Activated T-cell treated with anti-CD3 and anti-CD28 coated beads, Interleukin-2, amount 50 U/mL, for 72 hours (primary cell): ENCODE data around the gene ECEL1. TPM values are rescaled to one million over a fixed set of nuclear protein-coding genes. Genes with fewer than 3 reads are reported as not detected.
"Not testable (repeated sequence)": the region's sequence is repeated elsewhere in the genome, so short reads cannot be mapped to it uniquely, and the experiment has no call there.

ENCODE experiments used
- ATAC-seq, 2 donors: fragments of 150-1000 bp; cut with Tn5 transposase; replicated peaks in 1 of 2; 2 replicates each; pipeline ENCODE4 v1.10.0; 2021; ENCODE audit warnings: moderate library complexity in 2 of 2, mild to moderate bottlenecking in 1 of 2
- DNase-seq, 2 donors: peaks; one replicate each; pipeline ENCODE4 v3.0.0; 2021 to 2022; ENCODE audit warnings: mixed read lengths in 1 of 2
- H3K27ac Mint-ChIP-seq: one replicate; pipeline ENCODE4 v1.8.0; 2022; ENCODE audit warnings: mild to moderate bottlenecking, moderate library complexity, mixed read lengths
- H3K27me3 Mint-ChIP-seq: one replicate; pipeline ENCODE4 v1.8.0; 2022; ENCODE audit warnings: low read depth, mixed read lengths
- H3K36me3 Mint-ChIP-seq, 2 donors: one replicate each; pipeline ENCODE4 v1.8.0; 2022; ENCODE audit warnings: mixed read lengths in 2 of 2, mild to moderate bottlenecking in 1 of 2; ENCODE audit not compliant: insufficient read depth in 2 of 2
- H3K4me1 Mint-ChIP-seq: one replicate; pipeline ENCODE4 v1.8.0; 2022; ENCODE audit warnings: low read depth, mixed read lengths
- H3K4me3 Mint-ChIP-seq, 2 donors: one replicate each; pipeline ENCODE4 v1.8.0; 2022; ENCODE audit warnings: mild to moderate bottlenecking in 2 of 2, mixed read lengths in 2 of 2, moderate library complexity in 2 of 2
- H3K9me3 Mint-ChIP-seq, 2 donors: one replicate each; pipeline ENCODE4 v1.8.0; 2022; ENCODE audit warnings: mixed read lengths in 2 of 2
- total RNA-seq, 2 donors: library from RNA; stranded (reverse); gene quantifications; one replicate each; pipeline ENCODE4 v1.2.3, GENCODE V29; 2022

The ECEL1 gene
- total RNA-seq, 2 donors from 2014 or later = 1.8 to 2.5 TPM

DNA sequence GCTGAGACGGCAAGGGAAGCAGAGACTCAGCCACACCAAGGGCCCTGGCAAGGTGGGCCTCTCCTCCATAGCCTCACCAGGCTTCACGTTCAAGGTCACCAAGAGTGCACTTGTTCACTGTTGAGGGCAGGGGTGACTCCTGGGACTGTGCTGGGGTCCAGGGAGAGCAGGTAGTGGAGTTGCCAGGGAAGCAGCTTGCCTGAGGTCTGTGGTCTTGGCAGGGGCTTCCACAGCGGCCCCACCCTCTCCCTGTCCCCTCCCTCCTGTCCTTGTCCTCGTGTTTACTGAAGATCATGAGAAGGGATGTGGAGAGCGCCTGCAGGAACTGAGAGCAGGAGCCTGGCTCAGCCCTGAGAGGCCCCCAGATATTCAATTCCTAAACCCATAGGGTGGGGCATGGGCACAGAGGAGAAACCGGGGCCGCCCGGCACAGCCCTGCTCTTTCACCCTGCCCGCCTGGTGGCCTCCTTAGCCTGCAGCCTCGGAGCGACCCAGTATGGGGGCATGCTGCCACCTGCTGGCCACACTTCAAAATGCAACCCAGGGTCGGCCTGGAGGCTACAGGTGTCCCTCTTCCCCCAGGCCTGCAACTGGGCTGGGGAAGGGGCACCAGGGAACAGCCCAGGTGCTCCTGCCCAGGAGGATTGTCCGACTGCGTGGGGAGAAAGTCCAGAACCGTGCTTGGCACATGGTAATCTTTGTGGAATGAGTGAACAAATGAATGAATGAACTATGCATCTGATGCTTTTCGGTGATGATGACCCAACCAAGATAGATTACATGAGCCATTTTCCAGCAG is 47.2 kb downstream of the ECEL1 start:
- H3K9me3 Mint-ChIP-seq, H3K27ac Mint-ChIP-seq, H3K36me3 Mint-ChIP-seq, H3K4me3 Mint-ChIP-seq, H3K4me1 Mint-ChIP-seq, H3K27me3 Mint-ChIP-seq: not testable (repeated sequence)
- DNase-seq = peak; percentile 89 to 93
- peak; percentile 82 to 86 for ATAC-seq

DNA sequence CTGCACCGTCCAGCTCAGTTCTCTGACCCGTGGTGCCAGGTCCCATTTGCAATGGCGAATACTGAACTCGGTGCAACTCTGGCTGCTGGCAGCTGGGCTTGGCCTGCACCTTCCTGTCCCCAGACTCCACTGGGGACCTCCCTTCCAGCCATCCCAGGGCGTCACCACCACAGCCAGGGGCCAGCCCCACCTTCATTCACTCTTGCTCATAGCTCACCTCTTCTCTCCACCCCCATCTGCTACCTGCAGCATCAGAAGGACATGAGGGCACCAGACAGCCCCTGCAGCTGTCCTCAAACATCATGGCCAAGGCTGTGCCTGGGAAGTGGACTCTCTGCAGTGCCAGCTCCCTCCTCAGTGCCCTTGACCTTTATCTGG is 47.9 kb downstream of the ECEL1 start:
- H3K4me3 Mint-ChIP-seq = no peak overlapping the region
- no peaks in the 10 kb centered on the region for H3K9me3 Mint-ChIP-seq
- H3K27me3 Mint-ChIP-seq = no peaks in the 10 kb centered on the region
- H3K36me3 Mint-ChIP-seq = no peaks in the 10 kb centered on the region
- peak; percentile 2 for ATAC-seq
- peaks cover 10% of the 10 kb centered on the region for H3K4me1 Mint-ChIP-seq
- DNase-seq = no peak
- no peak overlapping the region for H3K27ac Mint-ChIP-seq

DNA sequence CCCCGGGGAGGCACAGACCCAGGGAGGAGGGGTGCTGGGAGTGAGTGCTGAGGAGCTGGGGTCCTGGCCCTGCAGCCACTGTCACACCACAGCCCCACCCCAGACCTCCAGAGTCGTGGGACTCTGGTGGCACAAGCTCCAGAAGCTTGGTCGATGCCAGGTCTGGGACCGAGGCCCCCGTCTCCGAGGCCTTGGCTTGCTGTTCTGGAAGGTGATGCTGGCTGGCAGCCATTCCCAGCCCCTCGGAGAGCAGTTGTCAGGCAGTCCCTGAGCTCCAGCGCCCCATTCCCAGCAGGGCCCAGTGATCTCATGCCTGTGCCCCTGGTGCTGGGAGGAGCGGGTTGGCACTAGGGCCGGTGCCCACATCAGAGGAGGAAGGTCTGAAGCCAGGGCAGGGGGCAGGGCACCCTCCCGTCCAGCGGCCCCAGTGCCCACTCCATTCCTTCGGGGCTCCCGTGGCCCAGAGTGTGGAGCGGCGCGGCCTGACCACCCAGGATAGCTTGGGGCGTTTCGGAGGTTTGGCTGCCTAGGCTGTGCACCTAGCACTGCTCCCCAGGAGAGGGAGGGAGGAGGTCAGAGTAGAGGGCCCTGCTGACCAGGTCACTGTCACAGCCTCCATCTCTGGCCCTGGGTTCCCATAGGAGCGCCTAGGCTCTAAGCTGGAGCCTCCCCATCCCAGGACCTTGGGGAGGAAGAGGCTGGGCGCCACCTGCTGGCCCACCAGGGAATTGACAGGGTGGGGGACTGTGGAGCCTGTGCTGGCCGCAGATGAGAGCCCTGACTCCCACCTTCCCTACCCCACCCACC is 48.5 kb downstream of the ECEL1 start:
- H3K36me3 Mint-ChIP-seq = no peaks in the 10 kb centered on the region
- ATAC-seq (peak; percentile 44 to 48), DNase-seq (peak; percentile 37 to 38)
- H3K27me3 Mint-ChIP-seq = no peaks in the 10 kb centered on the region
- peaks cover 10% of the 10 kb centered on the region for H3K4me1 Mint-ChIP-seq
- no peak overlapping the region for H3K27ac Mint-ChIP-seq
- H3K9me3 Mint-ChIP-seq = no peaks in the 10 kb centered on the region
- H3K4me3 Mint-ChIP-seq = no peak overlapping the region

DNA sequence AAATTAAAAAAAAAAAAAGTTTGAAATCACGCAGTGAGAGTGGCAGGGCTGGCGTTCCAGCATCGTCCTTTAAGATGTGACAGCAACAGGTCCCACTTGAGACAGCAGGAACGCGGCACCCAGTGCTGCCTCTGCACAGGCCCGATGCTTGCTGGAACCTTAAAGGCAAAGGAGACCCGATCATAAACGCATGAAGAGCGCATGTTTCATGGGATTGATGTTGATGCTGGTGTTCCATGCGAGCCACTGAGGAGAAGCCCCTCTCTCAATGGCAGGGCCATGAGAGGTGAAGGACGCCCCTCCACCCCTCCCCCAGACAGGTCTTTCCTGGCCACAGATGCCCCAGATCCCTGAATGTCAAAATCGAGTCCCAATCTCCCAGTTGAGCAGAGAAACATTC is 49.5 kb downstream of the ECEL1 start:
- Mint-ChIP-seq H3K27me3 (no peaks in the 10 kb centered on the region), H3K4me3 (no peak overlapping the region), H3K36me3 (no peaks in the 10 kb centered on the region), H3K27ac (no peak overlapping the region), H3K9me3 (no peaks in the 10 kb centered on the region), H3K4me1 (peaks cover 10% of the 10 kb centered on the region)
- DNase-seq = no peak
- ATAC-seq = no peak

DNA sequence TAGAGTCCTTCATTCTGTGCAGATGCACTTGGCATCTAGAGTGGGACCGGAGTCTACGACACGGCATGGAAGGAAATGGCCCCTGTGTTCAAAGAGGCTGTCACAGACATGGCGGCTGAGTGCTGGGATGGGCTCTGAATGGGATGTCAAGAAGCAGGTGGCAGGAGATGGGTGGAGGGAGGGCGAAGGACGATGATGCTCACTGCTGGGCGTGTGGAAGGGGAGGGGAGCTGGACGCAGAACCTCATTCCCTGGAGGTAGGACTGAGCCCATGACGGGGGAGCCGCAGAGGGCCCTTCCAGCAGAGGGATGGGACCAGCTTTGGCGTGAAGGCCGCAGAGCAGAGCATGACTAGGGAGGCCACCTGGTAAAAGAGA is 50.5 kb downstream of the ECEL1 start:
- no peaks in the 10 kb centered on the region for H3K27me3 Mint-ChIP-seq
- DNase-seq (no peak), ATAC-seq (no peak)
- no peaks in the 10 kb centered on the region for H3K9me3 Mint-ChIP-seq
- H3K36me3 Mint-ChIP-seq = no peaks in the 10 kb centered on the region
- peaks cover 10% of the 10 kb centered on the region for H3K4me1 Mint-ChIP-seq
- H3K4me3 Mint-ChIP-seq = no peak overlapping the region
- H3K27ac Mint-ChIP-seq = no peak overlapping the region

DNA sequence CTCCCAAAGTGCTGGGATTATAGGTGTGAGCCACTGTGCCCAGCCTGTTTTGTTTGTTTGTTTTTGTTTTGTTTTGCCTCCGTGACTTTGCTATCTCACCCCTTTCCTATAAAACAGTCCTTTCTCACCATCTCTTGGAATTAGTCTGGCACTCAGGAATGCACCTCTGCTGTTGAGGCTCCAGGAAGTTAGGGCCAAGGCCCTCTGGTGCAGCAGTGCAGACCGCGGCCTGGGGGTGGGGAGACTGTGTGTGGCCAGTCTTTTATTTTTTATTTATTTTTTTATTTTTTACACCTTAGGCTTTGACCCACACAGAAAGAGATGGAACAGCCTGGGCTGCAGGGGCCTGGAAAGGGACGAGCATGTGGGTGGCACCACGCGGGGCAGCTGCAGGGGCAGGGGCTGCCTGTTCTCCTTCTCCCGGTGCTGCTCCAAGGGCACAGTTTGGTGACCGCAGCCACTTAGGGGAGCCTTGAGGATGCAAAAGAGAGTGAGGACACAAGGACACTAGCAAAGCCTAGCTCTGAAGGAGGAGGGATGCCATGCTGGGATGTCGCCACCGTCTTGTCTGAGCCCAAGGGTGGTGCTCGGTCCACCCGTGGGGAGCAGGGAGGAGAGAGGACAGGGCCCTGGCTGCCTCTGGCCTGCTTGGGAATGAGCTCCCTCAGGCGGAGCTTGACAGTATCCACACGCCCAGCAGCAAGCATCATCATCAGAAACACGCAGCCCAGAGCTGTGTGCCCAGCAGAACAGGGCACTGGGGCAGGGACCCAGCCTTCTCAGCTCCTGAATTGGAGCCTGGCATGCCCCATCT is 51.0 kb downstream of the ECEL1 start:
- Mint-ChIP-seq H3K4me1 (peaks cover 10% of the 10 kb centered on the region), H3K27me3 (no peaks in the 10 kb centered on the region), H3K4me3 (no peak overlapping the region), H3K9me3 (no peaks in the 10 kb centered on the region), H3K27ac (no peak overlapping the region), H3K36me3 (no peaks in the 10 kb centered on the region)
- DNase-seq = no peak
- no peak for ATAC-seq

DNA sequence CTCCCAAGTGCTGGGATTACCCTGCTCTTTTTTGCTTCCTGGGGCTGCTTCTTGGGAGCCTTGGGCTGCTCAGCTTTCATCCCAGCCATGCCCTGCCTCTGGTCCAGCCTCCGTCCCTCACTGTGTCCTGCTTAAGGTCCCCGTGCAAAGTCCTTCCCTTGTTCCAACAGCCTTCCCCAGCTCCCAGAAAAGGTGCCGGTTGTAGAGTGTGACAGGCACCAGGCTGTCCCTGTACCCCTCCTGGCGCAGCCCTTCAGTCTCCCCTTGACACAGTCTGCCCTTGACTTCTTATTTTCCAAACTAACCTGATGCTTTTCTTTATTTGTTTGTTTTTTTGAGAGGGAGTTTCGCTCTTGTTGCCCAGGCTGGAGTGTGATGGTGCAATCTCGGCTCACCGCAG is 51.8 kb downstream of the ECEL1 start:
- Mint-ChIP-seq H3K4me3 (no peak overlapping the region), H3K27me3 (no peaks in the 10 kb centered on the region), H3K27ac (no peak overlapping the region), H3K9me3 (no peaks in the 10 kb centered on the region), H3K36me3 (no peaks in the 10 kb centered on the region), H3K4me1 (peaks cover 9% of the 10 kb centered on the region)
- DNase-seq (no peak), ATAC-seq (no peak)

DNA sequence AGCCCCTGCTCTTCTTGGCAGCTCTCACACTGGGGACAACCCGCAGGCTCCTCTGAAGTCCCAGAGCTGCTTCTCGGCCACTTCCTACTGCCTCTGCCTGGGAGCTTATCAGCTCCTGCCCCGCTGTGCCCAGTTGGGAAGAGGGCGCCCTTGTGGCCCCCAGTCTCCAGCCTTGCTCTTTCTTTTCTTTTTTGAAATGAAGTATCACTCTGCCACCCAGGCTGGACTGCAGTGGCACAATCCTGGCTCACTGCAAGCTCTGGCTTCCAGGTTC is 52.3 kb downstream of the ECEL1 start:
- H3K27ac Mint-ChIP-seq = no peak overlapping the region
- peaks cover 4% of the 10 kb centered on the region for H3K4me1 Mint-ChIP-seq
- no peaks in the 10 kb centered on the region for H3K27me3 Mint-ChIP-seq
- DNase-seq = no peak
- no peaks in the 10 kb centered on the region for H3K9me3 Mint-ChIP-seq
- H3K36me3 Mint-ChIP-seq = no peaks in the 10 kb centered on the region
- ATAC-seq = no peak
- no peak overlapping the region for H3K4me3 Mint-ChIP-seq

DNA sequence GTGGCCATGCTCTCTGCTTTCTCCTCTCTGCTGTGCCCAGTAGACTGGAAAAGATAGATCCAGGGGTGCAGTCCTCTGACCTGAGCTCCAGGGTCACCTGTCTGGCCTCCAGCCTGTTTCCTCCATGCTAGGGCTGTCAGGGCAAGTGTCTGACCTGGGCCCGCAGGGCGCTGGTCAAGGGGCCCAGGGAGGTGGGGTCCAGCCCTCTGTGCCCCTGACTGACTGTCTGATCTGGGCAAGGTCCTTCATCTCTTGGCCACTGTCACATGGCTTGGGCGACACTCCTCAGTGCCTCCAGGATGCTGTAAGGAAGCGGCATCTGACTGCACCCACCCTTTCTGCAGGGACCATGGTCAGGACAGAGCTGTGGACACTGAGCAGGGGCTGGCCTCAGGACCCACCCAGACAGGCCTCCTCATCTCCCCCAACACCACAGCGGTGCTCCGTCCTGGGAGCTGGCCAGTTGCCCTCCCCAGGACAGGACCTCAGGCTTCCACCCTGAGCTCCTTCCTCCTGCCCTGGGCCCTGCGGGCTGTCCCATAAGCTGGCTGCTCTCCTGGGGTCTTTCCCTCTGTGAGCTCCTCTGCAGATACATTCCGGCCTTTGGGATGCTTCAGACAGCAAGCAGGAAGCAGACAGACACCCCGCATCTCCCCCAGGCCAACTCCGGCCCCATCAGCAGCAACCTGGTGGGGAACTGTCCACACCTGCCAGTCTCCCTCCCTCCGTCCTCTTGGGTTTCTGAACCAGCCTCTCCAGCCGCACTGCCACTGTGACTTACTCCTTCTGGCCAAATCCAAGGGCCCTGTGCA is 52.9 kb downstream of the ECEL1 start:
- no peak overlapping the region for H3K27ac Mint-ChIP-seq
- no peaks in the 10 kb centered on the region for H3K27me3 Mint-ChIP-seq
- no peak for ATAC-seq

DNA sequence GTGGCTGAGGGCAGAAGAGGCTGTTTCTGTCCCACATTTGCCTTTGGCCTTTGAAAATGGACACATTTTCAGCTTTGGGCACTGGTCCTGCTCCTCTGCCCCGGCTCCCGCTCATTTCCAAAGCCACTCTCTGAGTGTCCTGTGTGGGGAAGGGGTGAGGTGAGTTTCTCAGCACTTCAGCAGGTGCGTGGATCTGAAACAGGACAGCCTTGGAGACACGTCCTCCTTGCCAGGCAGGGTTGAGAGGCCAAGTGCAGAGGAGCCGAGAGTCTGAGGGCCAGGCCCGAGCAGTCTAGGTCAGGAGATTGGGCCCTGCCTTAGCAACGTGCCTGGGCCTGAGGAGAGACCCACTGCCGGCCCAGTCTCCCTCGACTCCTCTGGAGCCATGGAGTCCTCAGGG is 53.5 kb downstream of the ECEL1 start:
- ATAC-seq = no peak
- no peak for DNase-seq
- Mint-ChIP-seq H3K27ac (no peak overlapping the region), H3K36me3 (no peaks in the 10 kb centered on the region), H3K4me1 (no peaks in the 10 kb centered on the region), H3K27me3 (no peaks in the 10 kb centered on the region), H3K4me3 (no peak overlapping the region), H3K9me3 (no peaks in the 10 kb centered on the region)

More for the DNA sequence above, 52.9 kb downstream of the ECEL1 start:
- Mint-ChIP-seq H3K36me3 (no peaks in the 10 kb centered on the region), H3K9me3 (no peaks in the 10 kb centered on the region), H3K4me1 (no peaks in the 10 kb centered on the region), H3K4me3 (no peak overlapping the region)
- DNase-seq = no peak

DNA sequence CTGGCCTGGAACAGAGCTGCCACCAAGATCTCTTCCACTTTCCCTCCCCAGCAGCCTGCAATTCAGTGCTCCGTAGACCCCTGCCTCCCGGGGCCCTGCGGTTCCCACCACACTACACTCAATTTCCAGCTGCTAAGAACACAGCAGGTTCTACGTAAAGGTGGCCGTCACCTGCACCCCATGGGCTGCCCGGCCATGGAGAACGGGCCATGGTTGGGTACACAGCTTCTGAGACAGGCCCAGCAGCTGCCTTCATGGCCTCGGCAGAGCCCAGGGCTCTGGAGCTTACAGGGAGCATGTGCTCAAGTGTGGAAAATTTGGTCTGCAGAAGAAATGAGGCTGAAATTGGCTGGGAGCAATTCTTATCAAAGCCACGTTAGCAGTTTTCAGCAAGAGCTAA is 54.0 kb downstream of the ECEL1 start:
- not testable (repeated sequence) for DNase-seq, H3K4me1 Mint-ChIP-seq, H3K9me3 Mint-ChIP-seq, H3K27me3 Mint-ChIP-seq, H3K36me3 Mint-ChIP-seq, ATAC-seq, H3K4me3 Mint-ChIP-seq, H3K27ac Mint-ChIP-seq

DNA sequence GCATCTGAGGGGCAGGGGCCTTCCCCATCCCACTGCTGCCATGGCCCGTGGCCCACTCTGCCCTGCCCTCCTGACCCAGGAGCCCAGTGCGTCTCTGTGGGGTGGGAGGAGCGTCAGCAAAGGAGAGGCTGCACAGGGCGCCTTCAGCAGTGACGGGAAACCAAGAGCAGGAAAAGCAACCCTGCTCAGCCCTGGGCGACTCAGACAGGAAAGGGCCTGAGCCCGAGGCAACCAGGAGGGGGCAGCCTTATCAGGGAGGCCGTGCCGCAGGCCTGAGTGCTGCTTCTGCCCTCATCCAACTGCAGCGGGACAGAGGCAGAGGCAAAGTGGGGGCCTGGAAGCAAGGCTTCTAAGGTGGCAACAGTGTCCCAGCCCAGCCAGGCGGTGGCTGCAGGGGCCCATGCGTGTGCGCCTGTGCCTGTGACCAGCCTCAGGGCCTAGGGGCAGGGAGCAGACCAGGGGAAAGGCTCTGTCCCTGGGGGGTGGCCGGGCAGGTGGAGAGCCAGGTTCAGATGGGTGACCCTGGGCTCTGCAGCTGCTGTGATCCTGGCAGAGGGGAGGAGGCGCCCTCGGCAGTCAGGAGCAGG is 54.9 kb downstream of the ECEL1 start:
- H3K4me1 Mint-ChIP-seq = no peaks in the 10 kb centered on the region
- H3K4me3 Mint-ChIP-seq = no peak overlapping the region
- H3K27me3 Mint-ChIP-seq = no peaks in the 10 kb centered on the region
- no peaks in the 10 kb centered on the region for H3K9me3 Mint-ChIP-seq
- no peaks in the 10 kb centered on the region for H3K36me3 Mint-ChIP-seq
- no peak overlapping the region for H3K27ac Mint-ChIP-seq
- no peak for DNase-seq
- peak; percentile 39 to 71 for ATAC-seq
